GM18498 (cell line): Measurements from ENCODE around the gene RNF144B.
"Not testable (repeated sequence)": the region's sequence is repeated elsewhere in the genome, so short reads cannot be mapped to it uniquely, and the experiment has no call there.

Source experiments
- ATAC-seq: cut with Tn5 transposase; IDR thresholded peaks from one replicate; pipeline ENCODE4 v1.9.1; 2021; ENCODE audit warnings: mild to moderate bottlenecking, moderate library complexity; ENCODE audit not compliant: unreplicated experiment

RNF144B gene

GRCh38 chr6:18387061-18387721, at the start of gene RNF144B:
Gene RNF144B, plus strand, starts transcription at chr6:18387350. Its CDS starts 12,185 bp downstream, at chr6:18399535.
- ATAC-seq = peak; percentile 90

GRCh38 chr6:18339599-18339998, 47.6 kb upstream of the RNF144B start:
- ATAC-seq = no peak

DNA sequence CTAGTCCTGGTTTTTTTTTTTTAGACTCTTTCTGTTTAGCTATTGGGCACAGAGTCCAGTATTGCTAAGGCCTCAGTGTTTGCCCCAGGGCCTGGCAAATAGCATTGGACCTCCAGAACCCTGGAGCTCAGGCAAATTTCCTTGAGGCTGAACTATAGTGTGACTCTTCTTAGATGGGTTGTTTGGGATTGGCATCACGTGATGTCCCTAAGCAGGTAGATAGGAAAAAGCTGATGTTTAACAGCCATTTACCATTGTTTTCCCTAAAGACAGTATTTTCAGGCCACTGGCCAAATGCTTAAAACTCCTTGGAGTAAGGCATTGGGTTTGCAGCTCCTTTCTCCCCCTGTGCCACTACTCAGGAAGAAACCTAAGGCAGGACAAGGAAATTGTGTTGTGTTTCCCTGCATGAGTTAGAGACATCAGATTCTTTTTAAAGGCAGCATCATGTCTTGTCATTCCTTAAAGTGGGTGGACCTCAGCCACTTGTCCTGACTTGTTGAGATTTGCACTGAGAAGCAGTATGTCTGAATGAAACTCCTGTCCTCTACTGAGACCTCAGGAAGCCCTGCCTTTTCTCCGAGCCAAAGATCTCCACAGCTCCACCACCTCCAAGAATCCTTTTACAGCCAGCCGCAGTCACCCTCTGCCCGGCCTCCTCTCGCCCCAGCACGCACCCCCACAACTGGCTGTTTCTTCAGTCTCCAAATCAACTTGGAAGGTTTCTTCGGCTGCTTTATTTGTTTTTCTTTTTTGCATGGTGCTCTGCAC, 46.2 kb upstream of the RNF144B start:
- ATAC-seq = no peak

DNA sequence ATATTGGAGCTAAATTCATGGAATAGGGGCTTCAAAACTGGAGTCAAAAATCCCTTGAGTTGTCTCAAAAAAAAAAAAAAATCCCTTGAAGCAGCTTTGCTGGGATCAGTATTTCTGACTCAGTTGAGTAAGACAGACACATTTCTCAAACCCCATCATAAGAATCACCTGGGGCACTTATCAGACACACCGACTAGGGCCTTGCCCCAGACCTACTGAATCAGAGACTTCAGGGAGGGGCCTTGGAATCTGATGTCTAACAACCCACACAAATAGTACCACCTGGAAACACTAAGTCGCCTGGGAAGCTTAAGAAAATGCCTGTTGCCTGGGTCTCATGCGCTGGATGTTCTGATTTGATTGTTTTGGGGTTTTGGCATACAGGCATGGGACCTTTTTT, 44.9 kb upstream of the RNF144B start:
- no peak for ATAC-seq

GRCh38 chr6:18343741-18344140, 43.4 kb upstream of the RNF144B start:
- no peak for ATAC-seq

- ATAC-seq = no peak
These were observed 40.1 kb upstream of the RNF144B start for GRCh38 chr6:18347021-18347577.

- ATAC-seq = no peak
These were observed 39.3 kb upstream of the RNF144B start for GRCh38 chr6:18347866-18348265.

GRCh38 chr6:18349386-18349785, 37.8 kb upstream of the RNF144B start:
- ATAC-seq = no peak

GRCh38 chr6:18350271-18350670, 36.9 kb upstream of the RNF144B start:
- no peak for ATAC-seq

- no peak for ATAC-seq
These were observed 36.4 kb upstream of the RNF144B start for GRCh38 chr6:18350712-18351111.

DNA sequence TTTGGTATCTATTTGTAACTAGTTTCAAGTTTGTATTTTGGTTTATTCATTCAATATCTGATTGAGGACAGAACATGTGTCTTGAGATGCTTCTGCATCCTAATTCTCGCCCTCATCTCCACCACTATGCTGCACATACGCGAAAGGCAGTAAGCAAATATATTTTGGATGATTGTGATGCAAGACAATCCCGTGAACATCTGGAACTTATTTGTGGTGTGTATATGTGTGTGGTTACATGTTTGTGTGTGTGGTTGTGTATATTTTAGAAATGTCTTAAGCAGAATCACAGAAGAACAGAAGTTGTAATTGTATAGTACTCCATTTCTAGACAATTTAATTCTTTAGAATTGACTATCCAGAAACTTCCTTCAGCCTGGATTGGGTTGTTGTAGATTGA, 35.1 kb upstream of the RNF144B start:
- ATAC-seq = no peak

GRCh38 chr6:18352842-18353241, 34.3 kb upstream of the RNF144B start:
- ATAC-seq = no peak

- no peak for ATAC-seq
These were observed 33.9 kb upstream of the RNF144B start for GRCh38 chr6:18353251-18353650.

DNA sequence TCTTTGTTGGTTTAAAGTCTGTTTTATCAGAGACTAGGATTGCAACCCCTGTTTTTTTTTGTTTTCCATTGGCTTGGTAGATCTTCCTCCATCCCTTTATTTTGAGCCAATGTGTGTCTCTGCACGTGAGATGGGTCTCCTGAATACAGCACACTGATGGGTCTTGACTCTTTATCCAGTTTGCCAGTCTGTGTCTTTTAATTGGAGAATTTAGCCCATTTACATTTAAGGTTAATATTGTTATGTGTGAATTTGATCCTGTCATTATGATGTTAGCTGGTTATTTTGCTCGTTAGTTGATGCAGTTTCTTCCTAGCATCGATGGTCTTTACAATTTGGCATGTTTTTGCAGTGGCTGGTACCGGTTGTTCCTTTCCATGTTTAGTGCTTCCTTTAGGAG, 29.6 kb upstream of the RNF144B start:
- ATAC-seq = not testable (repeated sequence)

GRCh38 chr6:18359237-18359885, 27.8 kb upstream of the RNF144B start:
- peak; percentile 98 for ATAC-seq

- ATAC-seq = no peak
These were observed 27.0 kb upstream of the RNF144B start for GRCh38 chr6:18360188-18360587.

DNA sequence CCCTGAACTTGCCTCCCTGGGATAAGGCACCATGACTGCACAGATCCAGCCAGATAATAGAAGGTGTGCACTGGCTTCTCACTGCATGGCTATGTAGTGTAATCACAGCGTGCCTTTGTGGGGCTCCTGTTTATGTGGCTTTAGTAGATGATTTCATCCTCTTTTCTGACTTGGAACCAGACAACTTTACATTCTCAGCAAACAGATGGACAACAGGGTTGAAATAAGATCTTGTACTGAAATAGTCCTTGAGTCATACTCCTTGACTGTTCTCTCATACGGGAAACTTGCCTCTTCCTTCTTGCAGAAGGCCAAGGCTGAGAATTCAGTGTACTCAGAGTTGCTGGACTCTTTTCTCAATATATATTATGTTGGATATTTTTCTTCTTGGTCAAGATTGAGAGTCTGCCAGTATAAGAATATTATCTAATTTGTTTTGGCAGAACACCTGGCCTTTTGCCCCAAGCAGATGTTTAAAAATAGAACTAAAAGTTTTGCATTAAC, 25.0 kb upstream of the RNF144B start:
- no peak for ATAC-seq

DNA sequence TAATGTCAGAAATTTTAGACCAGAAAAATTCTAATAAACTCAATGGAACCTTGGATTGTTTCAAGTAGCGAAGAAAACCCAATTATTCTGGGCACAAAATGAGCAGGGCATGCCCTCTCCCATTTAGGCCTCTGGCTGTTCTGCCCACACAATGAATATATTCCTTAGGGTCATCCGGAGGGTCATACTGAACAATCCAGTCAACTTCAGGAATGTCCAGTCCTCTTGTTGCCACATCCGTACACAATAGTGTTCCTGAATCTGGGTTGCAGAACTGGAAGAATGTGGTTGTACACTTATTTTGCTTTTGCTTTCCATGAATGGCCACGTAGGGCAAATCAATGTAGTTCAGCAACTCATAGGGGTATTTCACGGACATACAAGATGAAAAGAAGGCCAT, 23.4 kb upstream of the RNF144B start:
- ATAC-seq = no peak

GRCh38 chr6:18364561-18364960, 22.6 kb upstream of the RNF144B start:
- not testable (repeated sequence) for ATAC-seq

DNA sequence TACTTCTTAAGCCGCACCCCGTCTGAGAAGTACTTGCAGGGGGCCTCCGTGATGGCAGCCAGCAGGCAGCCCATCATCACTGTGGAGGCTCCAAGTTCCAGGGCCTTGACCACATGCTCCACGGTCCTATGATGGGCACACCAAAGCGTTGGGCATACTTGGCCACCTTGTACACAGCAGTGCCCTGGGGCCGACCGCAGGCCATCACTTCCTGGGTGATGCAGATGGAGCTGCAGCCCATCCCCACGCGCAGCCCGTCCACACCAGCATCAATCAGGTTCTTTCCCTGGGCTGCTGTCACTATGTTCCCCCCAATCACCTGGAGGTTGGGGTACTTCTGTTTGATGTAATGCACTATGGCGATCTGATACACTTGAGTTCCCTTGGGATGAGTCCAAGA, 19.8 kb upstream of the RNF144B start:
- no peak for ATAC-seq
